Hypothalamus (tissue), 51 donors: ENCODE measurements around the gene KCNQ1.

Experiments
- DNase-seq, 51 donors: peaks; one replicate each; lab custom pipeline; 2025; lab: John Stamatoyannopoulos, UW

Gene KCNQ1

GRCh38 chr11:2409611-2410468, 35.0 kb upstream of the KCNQ1 start:
- no peak for DNase-seq

GRCh38 chr11:2410616-2411015, 34.2 kb upstream of the KCNQ1 start:
- no peak for DNase-seq

- DNase-seq = no peak
Observed at GRCh38 chr11:2411446-2412305, 33.1 kb upstream of the KCNQ1 start.

- no peak for DNase-seq
Observed at GRCh38 chr11:2412323-2412722, 32.5 kb upstream of the KCNQ1 start.

GRCh38 chr11:2413742-2414579, 30.8 kb upstream of the KCNQ1 start:
- no peak for DNase-seq

- DNase-seq = no peak
Observed at GRCh38 chr11:2414616-2415015, 30.2 kb upstream of the KCNQ1 start.

- DNase-seq = no peak
Observed at GRCh38 chr11:2415171-2415570, 29.6 kb upstream of the KCNQ1 start.

GRCh38 chr11:2415601-2416380, 29.0 kb upstream of the KCNQ1 start:
- DNase-seq = no peak

GRCh38 chr11:2416765-2417164, 28.0 kb upstream of the KCNQ1 start:
- no peak for DNase-seq

- DNase-seq = no peak
Observed at GRCh38 chr11:2417856-2418692, 26.7 kb upstream of the KCNQ1 start.

GRCh38 chr11:2418693-2419360, 26.0 kb upstream of the KCNQ1 start:
- no peak for DNase-seq

- peak in 39 of 51 donors; percentile 5 to 76 (median 46) for DNase-seq
Observed at GRCh38 chr11:2419638-2420501, 24.9 kb upstream of the KCNQ1 start.

- DNase-seq = peak in 45 of 51 donors; percentile 7 to 75 (median 46)
Observed at GRCh38 chr11:2420502-2421225, 24.1 kb upstream of the KCNQ1 start.

GRCh38 chr11:2421226-2421994, 23.4 kb upstream of the KCNQ1 start:
- DNase-seq = no peak

- DNase-seq = no peak
Observed at GRCh38 chr11:2421996-2422395, 22.8 kb upstream of the KCNQ1 start.
